Stimulated activated memory B cell treated with anti-CD40 and anti-IgM and Interleukin-4, amounts not matched to agents 10 μg/mL and 1 μg/mL and 100 μg/mL, for 72 hours (primary cell): ENCODE data around the gene LAMP1.
"Not testable (repeated sequence)": the region's sequence is repeated elsewhere in the genome, so short reads cannot be mapped to it uniquely, and the experiment has no call there.

ENCODE experiments used
- ATAC-seq: fragments of 150-1000 bp; cut with Tn5 transposase; 2 replicates; pipeline ENCODE4 v1.10.0; 2021
- H3K27ac Mint-ChIP-seq: one replicate; pipeline ENCODE4 v1.8.0; 2022; ENCODE audit warnings: mild to moderate bottlenecking, mixed read lengths
- H3K27me3 Mint-ChIP-seq: one replicate; pipeline ENCODE4 v1.8.0; 2022; ENCODE audit warnings: mixed read lengths
- H3K36me3 Mint-ChIP-seq: one replicate; pipeline ENCODE4 v1.8.0; 2022; ENCODE audit warnings: mixed read lengths
- H3K4me1 Mint-ChIP-seq: one replicate; pipeline ENCODE4 v1.8.0; 2022; ENCODE audit warnings: mixed read lengths
- H3K4me3 Mint-ChIP-seq: one replicate; pipeline ENCODE4 v1.8.0; 2022; ENCODE audit warnings: mild to moderate bottlenecking, moderate library complexity, mixed read lengths
- H3K9me3 Mint-ChIP-seq: one replicate; pipeline ENCODE4 v1.8.0; 2022; ENCODE audit warnings: mixed read lengths

LAMP1 gene

DNA sequence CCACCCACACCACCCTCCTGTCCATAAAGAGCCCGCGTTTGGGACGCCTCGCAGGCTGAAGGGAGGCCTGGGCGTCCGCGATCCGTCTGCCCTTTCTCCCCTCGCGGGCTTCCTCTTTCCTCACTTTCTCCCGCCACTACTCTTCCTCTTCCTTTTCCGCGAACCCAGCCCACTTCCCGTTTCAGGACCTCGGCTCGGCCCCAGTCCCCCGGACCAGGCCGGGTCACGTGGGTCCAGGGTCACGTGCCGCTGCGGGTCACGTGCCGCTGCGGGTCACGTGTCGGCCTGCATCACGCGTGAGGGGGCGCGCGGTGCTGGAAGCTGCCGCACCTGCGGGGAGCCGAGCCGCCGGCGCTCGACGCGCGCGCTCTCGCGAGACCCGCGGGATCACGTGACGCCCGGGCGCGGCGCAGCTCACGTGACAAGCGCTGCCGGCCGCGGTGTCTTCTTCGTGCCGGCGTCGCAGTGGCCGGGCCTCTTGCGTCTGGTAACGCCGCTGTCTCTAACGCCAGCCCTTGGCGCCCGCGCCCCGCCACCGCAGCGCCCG, at the start of gene LAMP1:
Gene LAMP1, plus strand, starts transcription at position 417 of the 547 bp plus-strand sequence. CDS start 196 bp downstream, outside the sequence.
- H3K4me3 Mint-ChIP-seq = peak within 1 kb of the TSS; percentile 93
- H3K27ac Mint-ChIP-seq = peak within 1 kb of the TSS; percentile 81
- peaks cover 44% of the 10 kb centered on the region for H3K4me1 Mint-ChIP-seq
- peak; percentile 85 for ATAC-seq
- H3K27me3 Mint-ChIP-seq = peaks cover 24% of the 10 kb centered on the region
- peaks cover 4% of the 10 kb centered on the region for H3K36me3 Mint-ChIP-seq
- no peaks in the 10 kb centered on the region for H3K9me3 Mint-ChIP-seq

DNA sequence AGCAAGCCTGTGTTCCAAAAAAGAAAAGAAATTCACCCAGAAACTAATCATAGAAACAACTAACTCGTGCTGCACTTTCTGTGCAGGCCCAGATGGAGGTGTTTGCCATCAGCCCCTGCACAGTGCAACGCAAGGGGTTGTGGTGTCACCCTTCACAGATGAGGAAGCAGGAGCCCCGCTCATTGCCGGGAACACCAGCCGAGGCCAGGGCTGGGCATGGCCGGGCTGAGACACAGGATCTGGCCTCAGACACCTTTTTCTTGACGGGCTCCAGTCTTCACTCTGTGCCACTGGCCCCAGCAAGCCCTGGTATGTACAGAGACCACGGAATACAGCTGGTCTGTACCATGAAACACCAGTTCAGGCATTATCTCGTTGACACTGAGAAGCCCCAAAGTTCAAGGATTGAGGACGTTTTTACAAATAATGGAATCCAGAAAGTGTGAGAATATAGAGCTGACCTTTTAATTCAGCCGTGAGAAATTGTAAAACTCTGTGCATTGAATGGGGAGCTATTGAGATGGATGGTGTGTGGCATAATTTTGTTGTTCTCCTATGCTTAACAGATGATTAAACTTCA, 44.4 kb upstream of the LAMP1 start:
- Mint-ChIP-seq H3K27ac (peak overlapping the region; percentile 23), H3K9me3 (no peaks in the 10 kb centered on the region), H3K27me3 (no peaks in the 10 kb centered on the region), H3K4me3 (no peak overlapping the region), H3K36me3 (peaks cover 91% of the 10 kb centered on the region), H3K4me1 (no peaks in the 10 kb centered on the region)
- no peak for ATAC-seq

DNA sequence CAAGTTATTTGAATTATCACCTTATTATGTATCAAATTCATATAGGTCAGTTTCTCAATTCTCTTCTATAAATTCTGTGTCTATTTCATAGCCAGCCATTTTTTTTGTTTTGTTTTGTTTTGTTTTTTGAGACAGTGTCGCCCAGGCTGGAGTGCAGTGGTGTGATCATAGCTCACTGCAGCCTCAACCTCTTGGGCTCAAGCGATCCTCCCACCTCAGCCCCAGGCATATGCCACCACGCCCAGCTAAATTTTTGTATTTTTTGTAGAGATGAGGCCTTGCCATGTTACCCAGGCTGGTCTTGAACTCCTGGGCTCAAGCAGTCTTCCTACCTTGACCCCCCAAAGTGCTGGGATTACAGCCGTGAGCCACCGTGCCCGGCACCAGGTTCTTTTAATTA, 39.1 kb upstream of the LAMP1 start:
- not testable (repeated sequence) for H3K4me3 Mint-ChIP-seq, H3K27ac Mint-ChIP-seq, H3K4me1 Mint-ChIP-seq, ATAC-seq, H3K9me3 Mint-ChIP-seq, H3K27me3 Mint-ChIP-seq
- peaks cover 69% of the 10 kb centered on the region for H3K36me3 Mint-ChIP-seq

DNA sequence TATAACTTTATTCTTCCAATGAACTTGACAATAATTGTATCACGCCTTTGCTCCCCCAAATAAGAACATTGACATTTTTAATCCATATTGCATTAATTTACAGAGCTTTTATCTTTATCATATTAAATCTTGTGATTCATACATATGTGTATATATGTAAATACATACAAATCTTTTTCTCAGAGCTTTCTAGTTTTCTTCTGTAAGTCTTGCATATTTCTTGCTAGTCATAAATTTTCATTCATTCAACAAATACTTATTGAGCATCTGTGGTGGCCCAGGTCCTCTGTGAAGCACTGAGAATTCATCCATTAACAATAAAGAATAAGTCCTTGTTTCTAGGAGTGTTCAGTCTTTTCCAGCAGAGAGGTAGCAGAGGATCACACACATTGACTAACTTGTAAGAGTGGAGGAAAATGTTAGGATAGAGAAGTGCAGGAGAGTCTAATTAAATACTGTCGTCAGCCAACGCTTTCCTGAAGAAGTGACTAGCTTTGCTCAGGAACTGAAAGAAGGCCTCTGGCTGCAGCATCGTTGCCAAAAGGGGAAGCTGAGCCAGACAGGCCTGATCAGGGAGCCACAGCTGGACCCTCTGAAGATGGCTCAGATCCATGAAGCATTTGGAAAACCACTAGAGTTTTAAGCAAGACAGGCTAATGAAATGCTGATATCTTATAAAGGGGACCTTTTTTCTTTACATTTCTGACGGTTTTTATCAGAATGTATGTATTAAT, 38.6 kb upstream of the LAMP1 start:
- no peak overlapping the region for H3K27ac Mint-ChIP-seq
- no peaks in the 10 kb centered on the region for H3K27me3 Mint-ChIP-seq
- H3K9me3 Mint-ChIP-seq = no peaks in the 10 kb centered on the region
- no peak overlapping the region for H3K4me3 Mint-ChIP-seq
- H3K36me3 Mint-ChIP-seq = peaks cover 65% of the 10 kb centered on the region
- no peaks in the 10 kb centered on the region for H3K4me1 Mint-ChIP-seq
- ATAC-seq = no peak

GRCh38 chr13:113260996-113261395, 36.0 kb upstream of the LAMP1 start:
- ATAC-seq = no peak
- H3K4me3 Mint-ChIP-seq = no peak overlapping the region
- H3K27ac Mint-ChIP-seq = no peak overlapping the region
- H3K27me3 Mint-ChIP-seq = no peaks in the 10 kb centered on the region
- peaks cover 49% of the 10 kb centered on the region for H3K36me3 Mint-ChIP-seq
- H3K4me1 Mint-ChIP-seq = no peaks in the 10 kb centered on the region
- no peaks in the 10 kb centered on the region for H3K9me3 Mint-ChIP-seq

- not testable (repeated sequence) for H3K27ac Mint-ChIP-seq, H3K4me1 Mint-ChIP-seq, H3K9me3 Mint-ChIP-seq, H3K4me3 Mint-ChIP-seq, H3K27me3 Mint-ChIP-seq, ATAC-seq
- H3K36me3 Mint-ChIP-seq = peaks cover 39% of the 10 kb centered on the region
Observed at GRCh38 chr13:113263016-113263415, 34.0 kb upstream of the LAMP1 start.

DNA sequence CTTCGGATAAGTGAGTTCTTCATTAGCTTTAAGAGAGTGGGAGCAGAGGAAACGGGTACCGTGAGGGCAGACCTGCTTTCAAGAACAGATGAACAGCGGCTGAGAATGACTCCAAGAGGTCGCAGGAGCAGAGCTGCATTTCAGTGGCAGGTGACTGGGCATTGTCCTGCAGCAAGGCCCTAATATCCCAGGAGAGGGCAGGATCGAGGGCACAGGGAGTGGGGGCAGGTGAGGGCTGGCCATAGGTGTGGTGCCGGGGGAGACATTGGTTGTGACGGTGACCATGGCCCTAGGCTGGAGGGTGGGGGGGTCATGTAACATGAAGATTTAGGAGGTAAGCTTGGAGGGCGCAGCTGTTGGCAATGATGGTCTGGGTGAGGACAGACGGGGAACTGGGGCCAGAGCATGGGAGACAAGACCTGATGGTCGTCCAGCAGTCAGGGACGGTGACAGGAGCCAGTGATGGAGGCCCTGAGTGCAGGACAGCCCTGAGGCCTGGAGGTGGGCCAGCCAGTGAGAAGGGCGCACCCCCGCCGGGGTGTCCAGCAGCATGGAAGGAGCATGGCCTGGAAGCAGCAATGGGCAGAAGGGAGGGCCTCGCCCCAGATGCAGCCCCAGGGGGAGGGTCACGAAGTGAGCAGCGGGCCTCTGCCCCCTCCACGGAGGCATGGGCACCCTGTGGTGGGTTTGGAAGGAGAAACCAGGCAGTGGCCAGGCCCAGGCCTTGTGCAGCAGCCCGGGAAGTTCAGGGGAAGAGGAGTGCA, 29.2 kb upstream of the LAMP1 start:
- peaks cover 24% of the 10 kb centered on the region for H3K36me3 Mint-ChIP-seq
- no peak overlapping the region for H3K27ac Mint-ChIP-seq
- H3K4me1 Mint-ChIP-seq = no peaks in the 10 kb centered on the region
- no peaks in the 10 kb centered on the region for H3K9me3 Mint-ChIP-seq
- H3K27me3 Mint-ChIP-seq = no peaks in the 10 kb centered on the region
- H3K4me3 Mint-ChIP-seq = no peak overlapping the region
- ATAC-seq = peak; percentile 24

- Mint-ChIP-seq H3K27me3 (peaks cover 17% of the 10 kb centered on the region), H3K27ac (no peak overlapping the region), H3K36me3 (peaks cover 28% of the 10 kb centered on the region)
Observed at GRCh38 chr13:113272031-113272430, 25.0 kb upstream of the LAMP1 start.

GRCh38 chr13:113272701-113273181, 24.3 kb upstream of the LAMP1 start:
- no peak for ATAC-seq
- no peak overlapping the region for H3K27ac Mint-ChIP-seq
- peaks cover 22% of the 10 kb centered on the region for H3K36me3 Mint-ChIP-seq
- no peak overlapping the region for H3K4me3 Mint-ChIP-seq
- H3K4me1 Mint-ChIP-seq = no peaks in the 10 kb centered on the region
- H3K9me3 Mint-ChIP-seq = no peaks in the 10 kb centered on the region
- peaks cover 22% of the 10 kb centered on the region for H3K27me3 Mint-ChIP-seq

More at GRCh38 chr13:113272031-113272430, 25.0 kb upstream of the LAMP1 start:
- no peak overlapping the region for H3K4me3 Mint-ChIP-seq
- no peak for ATAC-seq
- H3K4me1 Mint-ChIP-seq = no peaks in the 10 kb centered on the region
- H3K9me3 Mint-ChIP-seq = no peaks in the 10 kb centered on the region

DNA sequence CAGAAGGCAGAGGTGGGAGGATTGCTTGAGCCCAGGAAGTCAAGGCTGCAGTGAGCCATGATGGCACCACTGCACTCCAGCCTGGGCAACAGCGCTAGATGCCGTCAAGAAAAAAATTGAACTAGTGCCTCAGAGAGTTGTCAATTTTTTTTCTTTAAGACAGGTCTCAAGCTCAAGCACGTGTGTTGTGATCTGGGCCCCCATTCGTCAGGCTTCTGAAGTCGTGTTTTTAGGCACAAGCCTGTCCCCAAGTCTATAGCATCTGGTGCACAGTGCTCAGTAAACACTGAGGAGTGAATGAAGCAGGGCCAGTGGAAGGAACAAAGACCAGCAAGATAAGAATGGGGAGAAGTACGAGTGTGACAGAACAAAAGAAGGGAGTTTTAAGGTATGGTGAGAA, 23.7 kb upstream of the LAMP1 start:
- Mint-ChIP-seq H3K27me3 (peaks cover 25% of the 10 kb centered on the region), H3K4me3 (no peak overlapping the region), H3K9me3 (no peaks in the 10 kb centered on the region), H3K36me3 (peaks cover 17% of the 10 kb centered on the region), H3K27ac (no peak overlapping the region), H3K4me1 (no peaks in the 10 kb centered on the region)
- ATAC-seq = no peak

DNA sequence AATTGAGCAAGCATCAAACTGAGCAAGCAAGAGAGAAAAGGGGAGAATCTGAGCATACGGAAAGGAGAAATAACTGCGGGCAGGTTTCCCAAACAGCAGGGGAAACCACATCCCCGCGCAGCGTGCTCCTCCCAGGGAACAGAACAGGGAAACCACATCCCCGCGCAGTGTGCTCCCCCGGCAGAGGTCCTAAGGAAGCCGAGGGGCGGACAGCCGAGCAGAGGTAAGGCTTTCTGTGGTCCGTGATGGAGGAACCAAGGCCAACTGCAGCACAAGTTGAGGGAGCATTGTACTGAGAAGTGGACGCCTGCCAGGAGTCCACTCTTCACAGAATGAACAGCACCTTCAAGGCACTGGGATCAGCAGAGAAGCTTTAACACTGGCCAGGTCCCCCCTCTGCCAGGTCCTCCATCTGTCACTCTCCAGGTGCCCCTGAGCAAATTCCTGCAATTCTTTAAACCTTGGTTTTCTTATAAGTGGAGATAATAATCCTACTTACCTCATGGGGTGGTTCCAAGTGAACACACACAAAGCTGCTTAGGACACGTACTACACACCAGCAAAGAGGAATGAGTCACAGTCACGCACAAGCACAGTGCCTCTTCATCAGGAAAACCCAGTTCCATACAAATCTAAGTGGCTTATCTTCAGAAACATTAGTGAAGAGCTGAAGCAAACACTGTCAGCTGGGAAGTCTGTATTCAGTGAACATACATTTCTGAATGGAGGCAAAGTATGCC, 23.0 kb upstream of the LAMP1 start:
- ATAC-seq = no peak
- Mint-ChIP-seq H3K27me3 (peaks cover 32% of the 10 kb centered on the region), H3K36me3 (peaks cover 18% of the 10 kb centered on the region), H3K4me3 (no peak overlapping the region), H3K9me3 (no peaks in the 10 kb centered on the region), H3K27ac (peak overlapping the region; percentile 2), H3K4me1 (no peaks in the 10 kb centered on the region)

GRCh38 chr13:113274721-113275120, 22.3 kb upstream of the LAMP1 start:
- no peaks in the 10 kb centered on the region for H3K9me3 Mint-ChIP-seq
- ATAC-seq = no peak
- H3K4me1 Mint-ChIP-seq = no peaks in the 10 kb centered on the region
- H3K27ac Mint-ChIP-seq = peak overlapping the region; percentile 2
- H3K27me3 Mint-ChIP-seq = peaks cover 34% of the 10 kb centered on the region
- H3K4me3 Mint-ChIP-seq = no peak overlapping the region
- H3K36me3 Mint-ChIP-seq = peaks cover 18% of the 10 kb centered on the region

DNA sequence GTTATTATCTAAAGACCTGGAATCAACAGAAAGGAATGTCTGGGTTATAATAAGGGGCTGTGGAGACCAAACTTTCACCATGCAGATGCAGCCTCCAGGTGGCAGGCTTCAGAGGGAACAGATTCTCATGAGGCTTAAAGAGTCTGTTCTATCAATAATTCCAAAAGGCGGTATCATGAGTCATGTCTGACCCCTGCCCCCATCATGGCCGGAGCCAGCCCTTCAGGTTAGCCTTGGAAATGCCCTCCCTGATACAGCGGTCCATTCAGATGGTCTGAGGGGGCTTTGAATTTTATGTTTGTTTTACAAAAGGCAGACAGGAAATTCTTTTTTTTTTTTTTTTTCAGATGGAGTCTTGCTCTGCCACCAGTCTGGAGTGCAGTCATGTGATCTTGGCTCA, 21.7 kb upstream of the LAMP1 start:
- Mint-ChIP-seq H3K4me1 (no peaks in the 10 kb centered on the region), H3K36me3 (peaks cover 18% of the 10 kb centered on the region), H3K27ac (no peak overlapping the region), H3K4me3 (no peak overlapping the region), H3K27me3 (peaks cover 34% of the 10 kb centered on the region), H3K9me3 (no peaks in the 10 kb centered on the region)
- peak; percentile 72 for ATAC-seq

- Mint-ChIP-seq H3K27ac (no peak overlapping the region), H3K27me3 (peaks cover 37% of the 10 kb centered on the region)
Observed at GRCh38 chr13:113280126-113280525, 16.9 kb upstream of the LAMP1 start.

GRCh38 chr13:113283904-113284303, 13.1 kb upstream of the LAMP1 start:
- Mint-ChIP-seq H3K27me3 (peaks cover 26% of the 10 kb centered on the region), H3K9me3 (peaks cover 10% of the 10 kb centered on the region), H3K4me1 (no peaks in the 10 kb centered on the region), H3K4me3 (no peak overlapping the region), H3K27ac (no peak overlapping the region), H3K36me3 (no peaks in the 10 kb centered on the region)
- no peak for ATAC-seq

More at GRCh38 chr13:113280126-113280525, 16.9 kb upstream of the LAMP1 start:
- H3K9me3 Mint-ChIP-seq = peaks cover 3% of the 10 kb centered on the region
- H3K4me1 Mint-ChIP-seq = no peaks in the 10 kb centered on the region
- peaks cover 5% of the 10 kb centered on the region for H3K36me3 Mint-ChIP-seq
- no peak for ATAC-seq
- no peak overlapping the region for H3K4me3 Mint-ChIP-seq
